ENCODE results near the gene NPC1L1. TPM values are rescaled to one million over a fixed set of nuclear protein-coding genes. Genes with fewer than 3 reads are reported as not detected.

NPC1L1 gene
- total RNA-seq, 2 experiments from 2014 or later: 0.13 TPM; not detected in 1

GRCh38 chr7:44534501-44534900 is 6.6 kb downstream of the NPC1L1 start:
- H3K27ac ChIP-seq (ENCODE audit: low read depth, low read length, poor library complexity, severe bottlenecking): no peak overlapping the region
- TF ChIP-seq CTCF (conservative IDR thresholded peaks at IDR 0.05; ENCODE audit: low read length) (peak; percentile 87), EZH2phosphoT487 (IDR thresholded peaks at IDR 0.05; ENCODE audit: borderline replicate concordance, low read depth, low read length) (no peak)
- CTCF ChIA-PET (ENCODE audit: unreplicated experiment): interaction anchor here (0.6 to 1.1 kb wide), 3 partner anchors 186 to 829 kb away, joined by 3 read pairs; no protein-coding TSS in a partner anchor
- H3K4me3 ChIP-seq (ENCODE audit: low read depth, low read length, poor library complexity, severe bottlenecking): no peak overlapping the region
- no TSS peak for BruUV-seq (replicated peaks)
- intact Hi-C loops (cut with micrococcal nuclease; ENCODE audit: unreplicated experiment): no loop called here
- no peak overlapping the region for H3K4me2 ChIP-seq (ENCODE audit: low read length)
- POLR2A ChIA-PET: interaction anchor here (0.5 to 0.7 kb wide), 2 partner anchors 10 to 301 kb away, joined by 3 read pairs; no protein-coding TSS in a partner anchor
- H3K9me2 ChIP-seq (ENCODE audit: insufficient read depth, low read length): no peaks in the 10 kb centered on the region
- no peak overlapping the region for H2AFZ ChIP-seq (ENCODE audit: low read length)
- no peaks in the 10 kb centered on the region for H3K4me1 ChIP-seq (ENCODE audit: insufficient read depth, low read length, poor library complexity, severe bottlenecking)
- no peaks in the 10 kb centered on the region for H4K20me1 ChIP-seq (ENCODE audit: insufficient read depth, low read length)
- no peaks in the 10 kb centered on the region for H3K79me2 ChIP-seq (ENCODE audit: insufficient read depth, low read depth, low read length)
- no peaks in the 10 kb centered on the region for H3K36me3 ChIP-seq (ENCODE audit: insufficient read depth, low read length)
- no peaks in the 10 kb centered on the region for H3K9me3 ChIP-seq (ENCODE audit: low read length)
- peak; percentile 74 for DNase-seq (ENCODE audit: low spot score)

DNA sequence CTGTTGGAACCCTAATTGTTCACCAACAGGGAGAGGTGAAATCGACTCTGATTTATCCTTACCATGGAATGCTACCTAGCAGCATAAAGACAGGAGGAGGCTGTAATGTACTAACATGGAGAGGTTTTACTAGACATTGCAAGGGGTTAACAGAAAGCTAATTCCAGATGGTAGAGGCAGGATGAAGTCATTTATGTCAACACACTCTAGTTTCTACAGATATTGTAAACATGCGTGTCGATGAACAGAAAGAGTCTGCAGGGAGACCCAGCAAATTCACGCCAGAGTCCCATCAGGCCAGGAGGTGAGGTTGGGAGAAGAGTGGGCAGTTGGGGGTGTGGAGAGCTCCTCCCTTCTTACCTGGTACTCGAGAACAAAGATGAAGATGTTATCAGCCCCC is 7.0 kb downstream of the NPC1L1 start:
- no peaks in the 10 kb centered on the region for H3K4me1 ChIP-seq (ENCODE audit: insufficient read depth, low read length, poor library complexity, severe bottlenecking)
- no peaks in the 10 kb centered on the region for H4K20me1 ChIP-seq (ENCODE audit: insufficient read depth, low read length)
- no peak for TF ChIP-seq EZH2phosphoT487 (IDR thresholded peaks at IDR 0.05; ENCODE audit: borderline replicate concordance, low read depth, low read length)
- no peak for TF ChIP-seq CTCF (conservative IDR thresholded peaks at IDR 0.05; ENCODE audit: low read length)
- H3K27ac ChIP-seq (ENCODE audit: low read depth, low read length, poor library complexity, severe bottlenecking): no peak overlapping the region
- H3K9me2 ChIP-seq (ENCODE audit: insufficient read depth, low read length): no peaks in the 10 kb centered on the region
- BruUV-seq (replicated peaks): no TSS peak
- H2AFZ ChIP-seq (ENCODE audit: low read length): no peak overlapping the region
- no peak for DNase-seq (ENCODE audit: low spot score)
- H3K4me2 ChIP-seq (ENCODE audit: low read length): no peak overlapping the region
- no peaks in the 10 kb centered on the region for H3K36me3 ChIP-seq (ENCODE audit: insufficient read depth, low read length)
- no peak overlapping the region for H3K4me3 ChIP-seq (ENCODE audit: low read depth, low read length, poor library complexity, severe bottlenecking)
- H3K79me2 ChIP-seq (ENCODE audit: insufficient read depth, low read depth, low read length): no peaks in the 10 kb centered on the region
- ChIA-PET POLR2A (interaction anchor here (0.5 kb wide), 1 partner anchor 301 kb away, joined by 3 read pairs; no protein-coding TSS in a partner anchor), CTCF (ENCODE audit: unreplicated experiment) (interaction anchor here (0.6 to 1.1 kb wide), 2 partner anchors 276 to 830 kb away, joined by 3 read pairs; no protein-coding TSS in a partner anchor)
- intact Hi-C loops (cut with micrococcal nuclease; ENCODE audit: unreplicated experiment): no loop called here
- no peaks in the 10 kb centered on the region for H3K9me3 ChIP-seq (ENCODE audit: low read length)

DNA sequence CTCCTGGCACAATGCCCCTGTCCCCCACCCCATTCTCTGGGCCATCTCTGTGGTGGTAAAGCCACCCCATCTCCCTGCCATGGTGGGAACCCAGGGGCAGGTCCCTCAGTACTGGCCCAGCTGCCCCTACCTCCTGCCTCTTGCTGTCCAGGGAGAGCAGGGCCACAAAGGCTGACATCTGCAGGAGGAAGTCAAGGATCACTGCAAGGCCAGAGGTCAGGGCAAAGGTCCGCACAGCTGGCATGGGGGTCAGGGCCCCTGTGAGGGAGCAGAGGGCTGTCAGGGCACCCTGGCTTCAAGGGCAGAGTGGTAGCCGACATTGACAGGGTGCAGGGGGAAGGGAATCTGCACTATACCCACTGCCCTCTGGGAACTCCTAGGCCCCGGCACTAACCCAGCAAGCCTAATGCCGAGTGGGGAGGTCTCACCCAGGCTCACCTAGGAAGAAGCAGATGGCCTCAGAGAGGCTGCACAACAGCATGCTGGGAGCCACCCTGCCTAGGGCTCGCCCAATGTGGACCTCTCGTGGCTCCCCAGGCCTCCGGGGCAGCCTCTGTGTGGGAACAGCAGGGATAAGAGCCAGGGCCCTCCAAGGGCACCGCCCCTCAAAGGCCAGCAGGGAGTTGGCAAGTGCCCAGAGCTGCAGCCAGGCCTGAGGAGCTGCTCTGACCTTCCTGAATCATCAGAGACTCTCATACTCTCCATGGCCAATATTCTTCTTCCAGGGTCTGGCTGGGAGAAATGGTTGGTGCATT is 7.7 kb downstream of the NPC1L1 start:
- Histone ChIP-seq H3K4me2 (ENCODE audit: low read length) (no peak overlapping the region), H3K36me3 (ENCODE audit: insufficient read depth, low read length) (no peaks in the 10 kb centered on the region), H2AFZ (ENCODE audit: low read length) (no peak overlapping the region), H3K4me3 (ENCODE audit: low read depth, low read length, poor library complexity, severe bottlenecking) (no peak overlapping the region), H3K4me1 (ENCODE audit: insufficient read depth, low read length, poor library complexity, severe bottlenecking) (no peaks in the 10 kb centered on the region), H3K9me3 (ENCODE audit: low read length) (no peaks in the 10 kb centered on the region), H4K20me1 (ENCODE audit: insufficient read depth, low read length) (no peaks in the 10 kb centered on the region), H3K79me2 (ENCODE audit: insufficient read depth, low read depth, low read length) (no peaks in the 10 kb centered on the region), H3K9me2 (ENCODE audit: insufficient read depth, low read length) (no peaks in the 10 kb centered on the region), H3K27ac (ENCODE audit: low read depth, low read length, poor library complexity, severe bottlenecking) (no peak overlapping the region)
- CTCF ChIA-PET (ENCODE audit: unreplicated experiment): no interaction called here
- intact Hi-C loops (cut with micrococcal nuclease; ENCODE audit: unreplicated experiment): no loop called here
- BruUV-seq (replicated peaks): no TSS peak
- no peak for TF ChIP-seq EZH2phosphoT487 (IDR thresholded peaks at IDR 0.05; ENCODE audit: borderline replicate concordance, low read depth, low read length)
- TF ChIP-seq CTCF (conservative IDR thresholded peaks at IDR 0.05; ENCODE audit: low read length): no peak
- DNase-seq (ENCODE audit: low spot score): no peak
- POLR2A ChIA-PET: no interaction called here

Measured in OCI-LY7 (cell line).